ENCODE results near the gene GALNT13.

The GALNT13 gene

GRCh38 chr2:154120706-154121105, 249.0 kb downstream of the GALNT13 start:
- no peak overlapping the region for H3K4me3 ChIP-seq (ENCODE audit: low read depth, low read length)
- ChIA-PET CTCF (no interaction called here), POLR2A (no interaction called here)
- DNase-seq (ENCODE audit: low read depth, low spot score): no peak
- TF ChIP-seq CTCF (IDR thresholded peaks at IDR 0.05; ENCODE audit: insufficient read depth, low read length, missing control alignments): no peak

DNA sequence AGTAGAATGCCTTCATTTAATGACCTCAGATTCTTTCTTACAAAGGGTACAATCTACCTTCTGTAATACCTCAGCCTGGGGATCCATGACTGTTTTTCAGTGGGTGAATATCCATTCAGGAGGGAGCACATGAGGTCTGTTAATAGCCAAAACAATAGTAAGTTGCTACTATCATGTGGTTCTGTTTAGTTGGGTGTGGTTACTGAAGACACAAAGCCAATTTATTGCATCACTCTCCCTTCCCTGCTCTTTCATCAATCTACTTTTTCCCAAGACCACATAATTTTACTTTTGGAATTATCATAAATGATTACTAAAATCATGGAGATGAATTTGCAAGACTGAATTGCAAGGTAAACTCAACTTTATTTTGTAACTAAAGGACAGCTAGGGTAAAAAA, 254.2 kb downstream of the GALNT13 start:
- DNase-seq (ENCODE audit: low read depth, low spot score): no peak
- CTCF ChIA-PET: no interaction called here
- no peak overlapping the region for H3K4me3 ChIP-seq (ENCODE audit: low read depth, low read length)
- POLR2A ChIA-PET: no interaction called here
- no peak for TF ChIP-seq CTCF (IDR thresholded peaks at IDR 0.05; ENCODE audit: insufficient read depth, low read length, missing control alignments)

- TF ChIP-seq CTCF (IDR thresholded peaks at IDR 0.05; ENCODE audit: insufficient read depth, low read length, missing control alignments): no peak
- no peak overlapping the region for H3K4me3 ChIP-seq (ENCODE audit: low read depth, low read length)
- DNase-seq (ENCODE audit: low read depth, low spot score): no peak
- ChIA-PET POLR2A (no interaction called here), CTCF (no interaction called here)
Measured at GRCh38 chr2:154130821-154131220, 259.1 kb downstream of the GALNT13 start.

GRCh38 chr2:154132827-154133226, 261.1 kb downstream of the GALNT13 start:
- TF ChIP-seq CTCF (IDR thresholded peaks at IDR 0.05; ENCODE audit: insufficient read depth, low read length, missing control alignments): no peak
- CTCF ChIA-PET: interaction anchor here (0.6 kb wide), 1 partner anchor 578 kb away, joined by 3 read pairs; no protein-coding TSS in a partner anchor
- no peak overlapping the region for H3K4me3 ChIP-seq (ENCODE audit: low read depth, low read length)
- POLR2A ChIA-PET: no interaction called here
- no peak for DNase-seq (ENCODE audit: low read depth, low spot score)

DNA sequence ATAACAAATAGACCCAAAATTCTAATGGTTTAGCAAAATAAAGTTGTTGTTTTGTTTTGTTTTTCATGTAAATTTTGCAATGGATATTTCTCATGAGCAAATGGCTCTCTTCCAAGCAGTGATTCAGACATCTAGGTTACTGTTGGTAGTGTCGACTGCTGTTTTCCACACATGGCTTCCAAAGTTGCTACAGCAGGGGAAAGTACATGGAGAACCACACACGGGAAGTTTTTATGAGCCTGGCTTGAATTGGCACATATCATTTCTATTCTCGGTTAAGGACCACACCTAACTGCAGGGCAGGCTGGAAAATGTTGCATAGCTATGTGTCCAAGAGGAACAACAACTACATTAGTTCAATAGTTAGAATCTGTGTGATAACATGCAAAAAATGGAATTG, 262.1 kb downstream of the GALNT13 start:
- ChIA-PET POLR2A (no interaction called here), CTCF (no interaction called here)
- TF ChIP-seq CTCF (IDR thresholded peaks at IDR 0.05; ENCODE audit: insufficient read depth, low read length, missing control alignments): no peak
- DNase-seq (ENCODE audit: low read depth, low spot score): no peak
- no peak overlapping the region for H3K4me3 ChIP-seq (ENCODE audit: low read depth, low read length)

- DNase-seq (ENCODE audit: low read depth, low spot score): no peak
- H3K4me3 ChIP-seq (ENCODE audit: low read depth, low read length): no peak overlapping the region
- POLR2A ChIA-PET: no interaction called here
- CTCF ChIA-PET: no interaction called here
- no peak for TF ChIP-seq CTCF (IDR thresholded peaks at IDR 0.05; ENCODE audit: insufficient read depth, low read length, missing control alignments)
Measured at GRCh38 chr2:154140249-154141025, 268.7 kb downstream of the GALNT13 start.
